C4-2B (cell line): ENCODE measurements around the gene SARDH.

Experiments
- ZFX ChIP-seq: fragments of 450-650 bp; IDR thresholded peaks from 2 replicates; pipeline ENCODE4 v1.6.1; 2017
- TF ChIP-seq, protein P1 (sequence below): fragments of 450-650 bp; conservative IDR thresholded peaks from 2 replicates; pipeline ENCODE4 v1.5.1; 2017; ENCODE audit warnings: mild to moderate bottlenecking

DNA sequence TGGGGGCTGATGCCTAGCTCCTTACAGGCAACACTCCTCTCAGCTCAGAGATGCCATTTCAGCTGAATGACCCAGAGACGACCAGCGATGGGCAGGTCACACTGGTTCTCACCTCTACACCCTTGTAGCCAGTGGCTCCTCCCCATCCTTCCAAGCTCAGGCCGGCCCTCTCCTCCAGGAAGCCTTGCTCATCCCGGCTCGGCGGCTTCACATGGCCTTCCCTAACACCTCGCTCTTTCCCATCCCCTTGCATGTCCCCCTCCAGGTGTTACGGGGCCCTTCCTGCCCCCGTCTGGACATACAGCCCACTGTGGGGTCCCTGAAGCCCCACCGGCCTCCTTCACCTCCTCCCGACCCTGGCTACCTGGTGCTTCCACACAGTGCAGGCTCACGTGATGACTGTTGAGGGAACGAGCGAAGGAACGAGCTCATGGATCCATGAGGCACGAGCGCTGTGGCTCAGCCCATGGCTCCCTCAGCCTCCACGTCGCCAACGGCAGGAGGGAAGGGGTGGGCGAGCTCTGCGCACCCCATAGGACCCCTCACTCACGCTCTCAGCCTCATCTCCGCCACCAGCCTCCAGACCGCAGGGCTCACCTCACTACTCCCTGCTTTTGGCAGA lies 45.7 kb downstream of the SARDH start:
- TF ChIP-seq, protein P1, sequence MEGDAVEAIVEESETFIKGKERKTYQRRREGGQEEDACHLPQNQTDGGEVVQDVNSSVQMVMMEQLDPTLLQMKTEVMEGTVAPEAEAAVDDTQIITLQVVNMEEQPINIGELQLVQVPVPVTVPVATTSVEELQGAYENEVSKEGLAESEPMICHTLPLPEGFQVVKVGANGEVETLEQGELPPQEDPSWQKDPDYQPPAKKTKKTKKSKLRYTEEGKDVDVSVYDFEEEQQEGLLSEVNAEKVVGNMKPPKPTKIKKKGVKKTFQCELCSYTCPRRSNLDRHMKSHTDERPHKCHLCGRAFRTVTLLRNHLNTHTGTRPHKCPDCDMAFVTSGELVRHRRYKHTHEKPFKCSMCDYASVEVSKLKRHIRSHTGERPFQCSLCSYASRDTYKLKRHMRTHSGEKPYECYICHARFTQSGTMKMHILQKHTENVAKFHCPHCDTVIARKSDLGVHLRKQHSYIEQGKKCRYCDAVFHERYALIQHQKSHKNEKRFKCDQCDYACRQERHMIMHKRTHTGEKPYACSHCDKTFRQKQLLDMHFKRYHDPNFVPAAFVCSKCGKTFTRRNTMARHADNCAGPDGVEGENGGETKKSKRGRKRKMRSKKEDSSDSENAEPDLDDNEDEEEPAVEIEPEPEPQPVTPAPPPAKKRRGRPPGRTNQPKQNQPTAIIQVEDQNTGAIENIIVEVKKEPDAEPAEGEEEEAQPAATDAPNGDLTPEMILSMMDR: no peak
- TF ChIP-seq ZFX: no peak
